Measurements from ENCODE around the gene MRPL23.
"Not testable (repeated sequence)": the region's sequence is repeated elsewhere in the genome, so short reads cannot be mapped to it uniquely, and the experiment has no call there.

Gene MRPL23

DNA sequence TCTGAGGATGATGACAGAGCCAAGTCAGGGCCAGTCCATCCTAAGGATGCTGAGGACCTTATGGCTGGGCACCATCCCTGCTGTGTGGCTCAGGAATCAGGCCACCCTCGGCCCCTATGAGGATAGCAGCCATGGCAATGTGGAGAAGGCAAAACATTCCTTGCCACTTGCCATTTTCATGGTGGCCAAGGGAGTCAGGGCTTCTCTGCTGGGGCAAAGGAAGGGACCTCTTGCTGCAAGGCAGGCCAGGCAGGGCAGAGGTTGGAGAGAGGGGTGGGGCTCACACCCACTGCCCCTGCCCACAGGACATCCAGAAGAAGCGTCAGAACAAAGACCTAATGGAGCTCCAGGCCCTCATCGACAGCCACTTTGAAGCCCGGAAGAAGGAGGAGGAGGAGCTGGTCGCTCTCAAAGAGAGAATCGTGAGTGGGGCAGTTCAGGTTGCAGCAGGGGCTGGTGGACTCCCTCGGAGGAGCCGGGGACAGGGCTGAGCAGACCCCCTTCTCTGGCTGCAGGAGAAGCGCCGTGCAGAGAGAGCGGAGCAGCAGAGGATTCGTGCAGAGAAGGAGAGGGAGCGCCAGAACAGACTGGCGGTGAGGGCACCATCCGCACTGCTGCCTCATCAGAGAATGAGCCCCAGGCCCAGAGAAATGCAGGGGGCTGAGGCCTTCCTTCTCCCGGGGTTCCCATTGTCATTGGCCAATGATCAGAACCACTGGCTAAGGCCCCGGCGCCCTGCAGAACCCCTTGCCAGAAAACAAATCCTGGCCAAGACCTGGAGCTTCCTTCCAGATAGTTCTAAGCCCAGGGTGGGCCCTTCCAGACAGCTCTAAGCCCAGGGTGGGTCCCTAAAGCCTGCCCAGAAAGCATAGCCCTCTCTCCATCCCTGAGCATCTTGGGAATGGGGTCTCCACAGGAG lies 13.5 kb upstream of the MRPL23 start:
- DNase-seq (ENCODE audit: low read depth in 2 of 2) = no peak

- DNase-seq (ENCODE audit: low read depth in 2 of 2) = no peak
Measured at GRCh38 chr11:1934335-1935155, 12.6 kb upstream of the MRPL23 start.

GRCh38 chr11:1935156-1936071 lies 11.7 kb upstream of the MRPL23 start:
- no peak for DNase-seq (ENCODE audit: low read depth in 2 of 2)

DNA sequence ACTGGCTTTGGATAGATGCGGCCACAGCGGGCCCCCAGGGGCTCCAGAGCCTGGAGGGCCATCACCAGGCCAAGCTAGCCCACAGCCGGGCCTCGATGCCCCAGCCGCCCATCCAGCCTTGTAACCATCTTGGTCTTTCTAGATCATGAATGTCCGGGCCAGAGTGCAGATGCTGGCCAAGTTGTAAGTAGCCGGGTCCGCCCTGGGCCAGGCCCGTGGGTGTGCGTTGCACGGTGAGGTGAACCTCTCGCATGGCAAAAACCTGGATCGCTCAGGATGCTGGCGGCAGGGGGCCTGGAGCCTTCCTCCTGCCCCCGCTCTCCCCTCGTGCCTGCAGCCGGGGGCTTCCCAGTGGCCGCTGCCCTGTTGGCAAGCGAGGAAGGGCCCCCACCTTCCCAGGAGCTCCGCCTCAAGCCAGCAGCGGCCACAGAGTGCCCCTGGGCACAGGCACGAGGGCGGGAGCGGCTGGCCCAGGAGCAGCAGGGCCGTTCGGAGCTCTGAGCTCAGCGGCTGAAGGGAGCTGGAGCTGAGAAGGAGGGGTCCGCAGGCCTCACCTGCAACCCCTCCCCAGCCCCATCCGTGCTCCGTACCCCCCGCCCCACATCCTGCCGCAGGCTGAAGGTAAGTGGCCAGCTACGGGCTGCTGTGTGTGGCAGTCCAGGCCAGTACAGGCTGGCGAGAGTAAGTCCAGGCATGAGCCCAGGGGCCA lies 10.9 kb upstream of the MRPL23 start:
- DNase-seq (ENCODE audit: low read depth in 2 of 2) = no peak

GRCh38 chr11:1936781-1937615 lies 10.1 kb upstream of the MRPL23 start:
- DNase-seq (ENCODE audit: low read depth in 2 of 2) = no peak

DNA sequence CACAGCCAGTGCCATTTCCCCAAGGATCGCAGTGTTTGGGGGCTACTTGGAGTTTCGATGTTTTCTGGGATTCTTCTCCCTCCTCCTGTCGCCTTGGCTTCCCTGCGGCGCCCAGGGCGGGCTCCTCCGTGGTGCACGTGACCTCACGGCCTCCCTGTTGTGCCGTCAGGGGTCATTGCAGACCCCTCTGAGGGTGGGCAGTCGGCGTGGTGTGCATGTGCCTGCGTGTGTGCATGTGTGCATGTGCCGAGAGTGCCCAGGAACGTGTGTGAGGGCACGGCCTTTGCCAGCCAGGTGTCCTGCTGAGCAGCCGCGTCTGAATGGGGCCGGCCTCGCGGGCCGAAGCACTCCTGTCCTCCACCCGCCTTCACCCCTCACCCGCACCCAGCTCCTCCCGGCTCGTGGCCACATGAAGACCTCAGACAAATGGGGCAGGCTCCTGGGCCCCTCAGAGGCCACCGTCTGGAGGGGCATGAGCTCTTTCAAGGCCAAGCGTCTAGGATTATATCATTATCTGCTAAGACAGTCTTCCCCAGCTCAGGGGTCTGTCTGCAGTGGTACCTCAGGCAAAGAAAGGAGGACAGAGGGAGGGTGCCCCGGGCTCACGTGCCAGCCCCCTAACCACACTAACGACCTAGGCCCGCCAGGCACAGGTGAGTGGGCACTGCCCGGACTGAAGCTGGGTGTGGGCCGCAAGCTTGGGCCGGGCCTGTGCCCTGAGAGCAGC lies 9.4 kb upstream of the MRPL23 start:
- DNase-seq (ENCODE audit: low read depth in 2 of 2) = no peak

GRCh38 chr11:1938343-1939005 lies 8.7 kb upstream of the MRPL23 start:
- no peak for DNase-seq (ENCODE audit: low read depth in 2 of 2)

DNA sequence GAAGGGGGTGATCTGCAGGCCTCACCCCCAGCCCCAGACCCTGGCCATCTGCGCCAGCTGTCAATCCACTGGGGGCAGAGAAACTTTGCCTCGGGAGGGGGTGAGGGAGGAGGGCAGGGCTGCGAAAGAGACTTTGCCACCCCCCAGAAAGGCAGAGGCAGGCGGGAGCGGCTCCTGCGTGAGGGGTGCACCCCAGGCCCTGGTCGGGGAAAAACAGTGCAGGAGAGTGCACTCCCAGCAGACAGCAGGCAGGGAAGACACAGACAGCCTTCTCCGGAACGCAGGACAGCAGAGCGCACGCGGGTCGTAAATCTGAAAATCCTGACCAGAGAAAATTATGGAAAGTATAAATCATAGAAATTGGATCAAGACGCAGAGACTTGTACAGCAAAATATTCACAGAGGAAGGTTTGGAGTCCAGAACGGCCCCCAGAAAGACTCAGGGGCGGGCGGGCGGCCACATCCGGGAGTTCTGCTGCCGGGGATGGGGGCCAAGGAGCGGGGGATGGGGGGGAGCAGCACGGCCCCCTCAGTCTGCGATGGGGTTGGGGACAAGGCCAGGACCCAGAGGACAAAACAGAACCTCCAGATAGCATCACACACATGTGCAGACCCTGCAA lies 8.0 kb upstream of the MRPL23 start:
- DNase-seq (ENCODE audit: low read depth in 2 of 2) = no peak

DNA sequence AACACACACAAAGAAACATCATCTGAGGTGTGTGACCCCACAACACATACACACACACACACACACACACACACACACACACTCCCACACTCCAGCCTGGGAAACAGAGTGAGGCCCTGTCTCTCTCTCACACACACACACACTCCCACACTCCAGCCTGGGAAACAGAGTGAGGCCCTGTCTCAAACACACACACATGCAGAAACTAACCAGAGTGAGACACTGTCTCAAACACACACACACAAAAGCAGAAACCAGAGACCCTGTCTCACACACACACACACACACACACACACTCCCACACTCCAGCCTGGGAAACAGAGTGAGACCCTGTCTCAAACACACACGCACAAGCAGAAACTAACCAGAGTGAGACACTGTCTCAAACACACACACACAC lies 7.3 kb upstream of the MRPL23 start:
- DNase-seq (ENCODE audit: low read depth in 2 of 2) = not testable (repeated sequence)

- no peak for DNase-seq (ENCODE audit: low read depth in 2 of 2)
Measured at GRCh38 chr11:1942558-1943260, 4.4 kb upstream of the MRPL23 start.

DNA sequence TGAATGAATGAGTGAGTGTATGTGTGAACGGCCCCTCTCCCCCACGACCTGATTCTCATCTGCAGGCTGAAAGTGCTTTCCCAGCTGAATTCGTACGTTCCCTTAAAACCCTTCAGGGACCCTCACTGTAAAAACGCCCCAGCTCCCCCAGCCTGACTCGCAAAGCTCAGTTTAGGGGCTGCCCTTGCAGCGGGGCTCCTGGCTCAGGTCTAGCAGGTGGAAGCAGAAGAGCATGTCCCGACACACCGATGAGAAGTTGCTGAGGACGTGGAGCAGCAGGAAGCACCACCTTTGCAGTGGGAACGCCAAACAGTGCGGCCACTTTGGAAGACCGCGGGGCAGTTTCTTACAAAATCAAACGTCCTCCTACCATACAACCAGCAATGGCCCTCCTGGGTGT lies 3.6 kb upstream of the MRPL23 start:
- DNase-seq (ENCODE audit: low read depth in 2 of 2) = no peak

GRCh38 chr11:1943977-1944376 lies 3.2 kb upstream of the MRPL23 start:
- no peak for DNase-seq (ENCODE audit: low read depth in 2 of 2)

DNA sequence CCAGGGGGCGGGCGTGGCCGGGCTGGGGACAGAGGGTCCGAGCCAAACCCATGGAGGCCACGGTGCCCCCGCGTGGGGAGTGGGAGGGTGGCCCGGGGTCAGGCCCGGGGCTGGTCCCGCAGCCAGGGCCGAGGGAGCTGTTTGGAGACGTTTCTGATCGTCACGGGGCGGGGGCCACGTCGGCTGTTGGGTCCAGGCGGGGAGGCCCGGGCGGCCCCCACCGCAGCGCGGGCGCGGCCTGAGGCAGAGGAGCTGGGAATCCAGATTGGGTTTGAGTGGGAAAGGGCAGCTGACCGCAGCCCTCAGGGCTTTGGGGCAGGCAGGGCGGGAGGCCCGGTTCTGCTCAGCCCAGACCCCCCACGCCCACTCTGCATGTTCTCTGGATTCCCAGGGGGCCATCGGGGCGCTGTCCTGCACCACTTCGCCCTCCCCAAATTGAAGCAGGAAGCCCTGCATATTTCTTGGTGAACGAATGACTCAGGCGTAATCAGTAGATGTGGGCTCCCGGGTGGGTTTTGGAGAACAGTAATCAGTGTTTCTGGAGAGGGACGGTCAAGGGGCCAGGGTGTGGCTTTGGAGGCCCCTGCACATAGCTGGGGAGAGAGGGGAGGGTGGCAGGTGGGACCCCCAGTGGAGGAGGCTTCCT lies 583 bp downstream of the MRPL23 start:
- no peak for DNase-seq (ENCODE audit: low read depth in 2 of 2)

DNA sequence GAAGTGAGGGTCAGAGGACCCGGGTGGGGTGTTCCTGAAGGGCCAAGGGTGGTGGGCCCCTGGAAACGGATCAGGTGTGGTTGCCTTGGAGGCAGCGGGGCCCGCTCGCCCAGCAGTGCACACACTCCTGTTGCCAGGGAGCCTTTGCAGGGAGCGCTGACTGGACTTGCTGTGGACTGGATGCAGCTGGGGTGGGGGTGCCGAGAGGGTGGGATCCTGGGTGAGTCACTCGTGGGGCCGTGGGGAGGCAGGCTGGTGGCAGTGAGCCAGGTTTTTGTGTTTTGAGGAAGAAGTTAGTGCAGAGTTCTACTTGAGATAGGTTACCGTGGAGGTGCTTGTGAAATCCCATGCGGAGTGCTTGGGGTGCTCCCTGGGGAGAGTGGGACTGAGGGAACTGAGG lies 1.3 kb downstream of the MRPL23 start:
- DNase-seq (ENCODE audit: low read depth in 2 of 2) = no peak

GRCh38 chr11:1949302-1949701 lies 2.2 kb downstream of the MRPL23 start:
- DNase-seq (ENCODE audit: low read depth in 2 of 2) = no peak

- DNase-seq (ENCODE audit: low read depth in 2 of 2) = no peak
Measured at GRCh38 chr11:1949922-1950321, 2.8 kb downstream of the MRPL23 start.

- DNase-seq (ENCODE audit: low read depth in 2 of 2) = no peak
Measured at GRCh38 chr11:1952806-1953482, 5.8 kb downstream of the MRPL23 start.
